Skeletal muscle satellite cell (primary cell): ENCODE results near the gene LKAAEAR1.

Experiments
- H3K27me3 ChIP-seq: 2 replicates; pipeline ENCODE4 v1.7.0; 2013; ENCODE audit warnings: low read length; ENCODE audit not compliant: control insufficient read depth, insufficient read depth
- H3K36me3 ChIP-seq: 2 replicates; pipeline ENCODE4 v1.7.0; 2013; ENCODE audit warnings: mild to moderate bottlenecking, control low read depth, low read length; ENCODE audit not compliant: insufficient read depth
- H3K4me1 ChIP-seq: 2 replicates; pipeline ENCODE4 v1.7.0; 2013; ENCODE audit warnings: low read length; ENCODE audit not compliant: control insufficient read depth, insufficient read depth
- H3K4me2 ChIP-seq: 2 replicates; pipeline ENCODE4 v1.7.0; 2013; ENCODE audit warnings: mild to moderate bottlenecking, low read length
- H3K4me3 ChIP-seq: 2 replicates; pipeline ENCODE4 v1.7.0; 2013; ENCODE audit warnings: low read length
- H3K9ac ChIP-seq: 2 replicates; pipeline ENCODE4 v1.7.0; 2013; ENCODE audit warnings: mild to moderate bottlenecking, low read depth, low read length, moderate library complexity
- H3K9me3 ChIP-seq: replicated peaks from 2 replicates; pipeline ENCODE4 v1.7.0; 2013; ENCODE audit warnings: mild to moderate bottlenecking, control low read depth, low read length

LKAAEAR1 gene

DNA sequence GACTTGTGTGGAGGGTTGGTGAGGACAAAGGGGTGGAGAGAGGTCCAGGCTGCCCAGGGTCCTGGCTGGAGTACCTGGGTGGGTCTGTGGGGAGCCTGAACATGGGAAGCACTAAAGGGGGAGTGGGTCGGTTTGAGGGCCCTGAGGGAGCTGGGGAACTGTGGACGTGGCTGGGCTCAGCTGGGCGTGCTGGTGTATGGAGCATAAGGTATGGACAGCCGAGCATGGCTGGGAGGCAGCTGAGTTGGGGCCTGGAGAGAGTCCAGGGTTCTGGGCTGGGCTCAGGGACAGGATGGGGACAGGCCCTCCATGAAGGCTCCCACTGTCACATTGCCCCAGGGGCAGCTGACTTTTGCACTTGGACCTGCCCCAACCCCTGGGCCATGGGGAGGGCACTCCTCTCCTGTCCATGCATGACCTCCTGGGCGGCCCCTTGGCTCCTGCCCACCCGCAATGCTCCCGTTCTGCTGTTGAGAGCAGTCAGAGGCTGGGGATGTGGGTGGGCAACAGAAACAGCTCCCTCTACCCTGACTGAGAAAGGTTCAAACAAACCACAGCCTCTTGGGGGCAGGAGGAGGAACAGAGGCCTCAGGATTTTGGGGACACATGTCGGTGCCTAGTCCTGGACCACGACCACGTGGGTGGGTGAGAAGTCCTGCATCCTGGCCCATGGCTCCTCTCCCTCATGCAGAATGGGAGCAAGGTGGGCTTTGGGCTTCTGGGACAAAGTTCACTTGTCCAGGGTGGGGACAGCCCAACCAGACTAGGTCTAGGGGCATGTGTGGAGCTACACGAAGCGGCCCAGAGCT lies 43.8 kb downstream of the LKAAEAR1 start:
- Histone ChIP-seq H3K36me3 (no peaks in the 10 kb centered on the region), H3K4me3 (no peak overlapping the region), H3K4me1 (peaks cover 19% of the 10 kb centered on the region), H3K4me2 (no peak overlapping the region), H3K9ac (no peak overlapping the region), H3K9me3 (no peaks in the 10 kb centered on the region), H3K27me3 (peaks cover 57% of the 10 kb centered on the region)

GRCh38 chr20:64039293-64040160 lies 44.7 kb downstream of the LKAAEAR1 start:
- Histone ChIP-seq H3K9ac (no peak overlapping the region), H3K9me3 (no peaks in the 10 kb centered on the region), H3K36me3 (peaks cover 1% of the 10 kb centered on the region), H3K4me2 (peak overlapping the region; percentile 79), H3K4me3 (peak overlapping the region; percentile 58), H3K27me3 (peaks cover 53% of the 10 kb centered on the region), H3K4me1 (peaks cover 14% of the 10 kb centered on the region)

DNA sequence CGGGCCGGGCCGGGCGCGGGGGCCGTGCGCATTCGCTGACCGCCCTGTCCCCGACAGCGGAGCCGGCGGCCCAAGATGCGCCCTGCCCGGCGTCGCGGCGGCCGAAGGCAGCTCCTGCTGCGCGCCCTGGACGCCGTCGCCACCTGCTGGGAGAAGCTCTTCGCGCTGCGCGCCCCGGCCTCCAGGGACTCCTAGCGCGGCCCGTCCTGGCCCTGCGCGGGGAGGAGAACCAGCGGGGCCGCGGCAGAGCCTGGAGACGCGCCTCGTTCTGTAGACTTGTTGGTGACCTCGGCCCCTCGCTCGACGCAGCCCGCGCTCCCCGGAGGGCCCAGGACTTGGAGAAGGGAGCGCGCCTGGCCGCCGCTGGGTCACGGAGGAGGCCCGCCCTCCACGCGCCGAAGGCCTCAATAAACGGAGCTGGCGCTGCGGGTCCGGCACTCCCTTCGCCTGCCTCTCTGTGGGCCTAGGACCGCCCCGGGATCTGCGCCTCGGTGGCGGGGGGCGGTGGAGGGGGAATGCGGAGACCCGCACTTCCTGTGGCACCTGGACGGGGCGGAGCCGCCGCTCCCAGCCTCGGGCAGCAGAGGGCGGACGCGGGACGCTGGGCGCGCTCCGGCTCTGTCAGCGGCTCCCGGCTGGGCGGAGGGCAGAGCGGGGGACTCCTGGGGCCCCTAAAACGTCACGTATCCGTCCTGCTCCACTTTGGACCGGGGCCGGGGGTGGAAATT lies 45.5 kb downstream of the LKAAEAR1 start:
- Histone ChIP-seq H3K27me3 (peaks cover 53% of the 10 kb centered on the region), H3K4me1 (peaks cover 19% of the 10 kb centered on the region), H3K4me3 (peak overlapping the region; percentile 58), H3K9me3 (no peaks in the 10 kb centered on the region), H3K36me3 (peaks cover 9% of the 10 kb centered on the region), H3K9ac (no peak overlapping the region), H3K4me2 (peak overlapping the region; percentile 79)

GRCh38 chr20:64038224-64038564 lies 46.0 kb downstream of the LKAAEAR1 start:
- H3K36me3 ChIP-seq: peaks cover 11% of the 10 kb centered on the region
- H3K27me3 ChIP-seq: peaks cover 53% of the 10 kb centered on the region
- no peaks in the 10 kb centered on the region for H3K9me3 ChIP-seq
- H3K4me1 ChIP-seq: peaks cover 20% of the 10 kb centered on the region
- no peak overlapping the region for H3K4me3 ChIP-seq
- H3K4me2 ChIP-seq: peak overlapping the region; percentile 79
- H3K9ac ChIP-seq: no peak overlapping the region

DNA sequence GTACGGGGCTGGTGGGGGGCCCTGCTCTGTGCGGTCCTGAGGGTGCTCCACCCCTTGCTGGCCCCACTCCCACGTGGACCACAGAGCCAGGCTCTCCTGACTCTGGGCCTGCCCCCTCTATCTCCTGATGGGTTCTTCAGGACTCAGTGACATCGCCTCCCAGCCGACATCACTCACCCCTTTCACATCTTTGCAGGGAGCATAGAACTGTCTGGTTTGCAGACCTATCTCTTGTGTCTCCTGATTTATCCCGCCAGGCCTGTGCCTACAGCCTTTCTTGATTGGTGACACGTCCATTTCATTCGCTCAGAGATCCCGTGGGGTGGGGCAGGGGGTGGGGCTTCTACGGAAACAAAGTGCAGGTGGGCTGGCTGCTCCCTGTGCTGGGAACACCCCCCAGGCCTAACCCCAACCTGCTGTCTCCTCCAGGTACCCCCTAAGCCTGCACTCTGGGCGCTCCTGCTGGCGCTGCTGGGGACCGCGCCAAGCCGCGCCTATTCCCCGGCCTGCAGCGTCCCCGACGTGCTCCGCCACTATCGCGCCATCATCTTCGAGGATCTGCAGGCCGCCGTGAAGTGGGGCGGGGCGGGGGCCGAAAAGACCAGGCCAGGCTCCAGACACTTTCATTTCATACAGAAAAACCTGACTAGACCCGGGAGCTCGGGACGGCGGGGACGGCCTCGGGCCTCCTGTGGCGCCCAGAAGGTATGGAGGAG lies 46.5 kb downstream of the LKAAEAR1 start:
- H3K9me3 ChIP-seq: no peaks in the 10 kb centered on the region
- H3K4me1 ChIP-seq: peaks cover 20% of the 10 kb centered on the region
- H3K4me2 ChIP-seq: no peak overlapping the region
- no peak overlapping the region for H3K9ac ChIP-seq
- H3K36me3 ChIP-seq: peaks cover 17% of the 10 kb centered on the region
- no peak overlapping the region for H3K4me3 ChIP-seq
- peaks cover 53% of the 10 kb centered on the region for H3K27me3 ChIP-seq

GRCh38 chr20:64037199-64037497 lies 47.0 kb downstream of the LKAAEAR1 start:
- Histone ChIP-seq H3K9ac (no peak overlapping the region), H3K4me1 (peaks cover 17% of the 10 kb centered on the region), H3K4me2 (no peak overlapping the region), H3K4me3 (no peak overlapping the region), H3K9me3 (no peaks in the 10 kb centered on the region), H3K36me3 (peaks cover 20% of the 10 kb centered on the region), H3K27me3 (peaks cover 50% of the 10 kb centered on the region)

- H3K27me3 ChIP-seq: peaks cover 44% of the 10 kb centered on the region
- H3K4me1 ChIP-seq: peaks cover 12% of the 10 kb centered on the region
- H3K36me3 ChIP-seq: peaks cover 26% of the 10 kb centered on the region
- H3K4me3 ChIP-seq: no peak overlapping the region
- H3K9ac ChIP-seq: no peak overlapping the region
- no peaks in the 10 kb centered on the region for H3K9me3 ChIP-seq
- no peak overlapping the region for H3K4me2 ChIP-seq
These were observed 47.6 kb downstream of the LKAAEAR1 start for GRCh38 chr20:64036346-64037198.

- H3K36me3 ChIP-seq: peaks cover 29% of the 10 kb centered on the region
- H3K4me3 ChIP-seq: no peak within 1 kb of the TSS
- no peaks in the 10 kb centered on the region for H3K9me3 ChIP-seq
- H3K4me1 ChIP-seq: peaks cover 12% of the 10 kb centered on the region
- H3K4me2 ChIP-seq: no peak within 1 kb of the TSS
- no peak within 1 kb of the TSS for H3K9ac ChIP-seq
- H3K27me3 ChIP-seq: peaks cover 38% of the 10 kb centered on the region
These were observed 48.3 kb downstream of the LKAAEAR1 start, which contains the start of gene C20orf204 for GRCh38 chr20:64035933-64036345. C20orf204 (plus strand) TSS chr20:64036182; CDS start chr20:64036324, 142 bp downstream.

DNA sequence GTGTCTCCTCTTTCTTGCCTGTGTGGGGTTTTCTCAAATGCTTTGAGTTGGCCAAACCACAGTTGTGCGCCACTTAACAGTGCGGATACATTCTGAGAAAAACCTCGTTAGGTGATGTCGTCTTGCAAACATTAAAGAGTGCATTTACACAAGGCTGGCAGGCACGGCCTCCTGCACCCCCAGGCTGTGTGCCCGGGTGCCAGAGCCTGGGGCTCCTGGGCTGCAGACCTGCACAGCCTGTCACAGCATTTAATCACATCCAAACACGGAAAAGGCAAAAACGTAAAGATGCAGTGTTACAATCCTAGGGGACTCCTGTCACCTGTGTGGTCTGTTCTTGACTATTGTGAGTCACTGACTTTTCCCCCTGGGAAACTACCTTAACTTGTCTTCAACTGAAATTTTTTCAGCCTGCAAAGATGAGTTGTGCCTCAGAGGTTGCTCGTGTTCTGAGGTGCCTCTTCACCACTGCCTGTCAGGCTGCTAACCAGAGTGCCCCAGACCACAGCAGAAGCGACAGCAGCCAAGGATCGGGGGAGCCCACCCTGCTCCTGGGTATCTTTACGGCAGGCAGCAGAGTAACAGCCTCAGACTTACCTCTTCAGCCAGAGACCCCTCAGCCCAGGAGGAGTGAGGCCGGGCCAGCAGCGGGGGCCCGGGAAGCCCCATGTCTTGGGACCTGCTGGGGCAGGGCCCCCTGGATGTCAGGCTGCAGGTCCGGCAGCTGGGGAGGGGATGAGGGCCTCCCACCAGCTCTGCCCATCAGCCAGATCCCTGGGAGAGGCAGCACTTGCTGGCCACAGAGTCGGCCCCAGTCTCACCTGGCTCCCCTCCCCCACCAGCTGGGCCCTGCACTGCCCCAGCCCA lies 48.9 kb downstream of the LKAAEAR1 start:
- H3K4me3 ChIP-seq: no peak overlapping the region
- H3K4me2 ChIP-seq: no peak overlapping the region
- peaks cover 32% of the 10 kb centered on the region for H3K27me3 ChIP-seq
- no peak overlapping the region for H3K9ac ChIP-seq
- H3K9me3 ChIP-seq: no peaks in the 10 kb centered on the region
- peaks cover 12% of the 10 kb centered on the region for H3K4me1 ChIP-seq
- peaks cover 34% of the 10 kb centered on the region for H3K36me3 ChIP-seq
